HG02798 (cell line): ENCODE results near the gene CYTL1.

ENCODE experiments used
- ATAC-seq: cut with Tn5 transposase; IDR thresholded peaks from one replicate; pipeline ENCODE4 v1.9.1; 2021; ENCODE audit warnings: mild to moderate bottlenecking; ENCODE audit not compliant: unreplicated experiment, poor library complexity

CYTL1 gene

DNA sequence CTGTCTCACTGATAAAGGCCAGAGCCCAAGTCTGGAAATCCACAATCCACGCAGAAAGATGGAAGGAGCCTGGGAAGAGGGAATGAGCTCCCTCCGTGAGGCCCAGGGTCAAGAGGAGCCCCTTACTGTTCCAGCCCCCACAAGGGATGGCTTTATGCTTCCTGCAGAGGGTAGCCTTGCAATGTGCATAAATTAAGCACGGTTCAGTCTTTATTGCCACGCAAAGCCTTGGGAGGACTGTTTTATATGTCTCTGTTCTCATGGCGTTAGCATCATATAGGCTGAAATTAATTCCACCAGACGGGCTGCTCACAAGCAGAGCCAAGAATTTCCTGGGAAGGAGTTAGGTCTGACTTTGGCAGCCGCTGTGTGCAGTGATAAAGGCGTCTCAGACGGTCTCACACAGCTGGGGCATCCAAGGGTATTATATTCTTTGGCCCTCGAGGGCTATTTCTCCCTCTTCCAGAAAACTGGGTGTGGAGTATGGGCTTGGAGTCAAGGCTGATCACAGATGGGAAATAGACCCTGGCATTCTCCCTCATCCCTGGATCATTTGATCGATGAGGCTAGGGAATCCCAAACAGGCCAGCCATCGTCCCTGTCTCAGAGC lies 38.5 kb downstream of the CYTL1 start:
- no peak for ATAC-seq

DNA sequence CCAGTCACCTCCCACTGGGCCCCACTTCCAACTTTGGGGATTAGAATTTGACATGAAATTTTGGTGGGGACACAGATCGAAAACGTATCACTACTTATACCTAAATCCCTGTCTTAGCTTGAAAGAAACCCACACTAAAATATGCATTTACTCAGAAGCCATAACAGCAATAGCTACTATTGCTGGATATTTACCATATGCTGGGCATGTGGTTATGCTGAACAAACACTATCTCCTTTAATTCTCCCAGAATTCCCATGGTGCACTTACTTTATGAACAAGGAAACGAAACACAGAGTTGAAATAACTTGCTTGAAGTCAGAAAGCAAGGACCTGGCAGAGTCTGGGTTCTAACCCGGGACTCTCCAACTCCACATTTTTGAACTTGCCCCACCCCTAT lies 39.3 kb downstream of the CYTL1 start:
- no peak for ATAC-seq

DNA sequence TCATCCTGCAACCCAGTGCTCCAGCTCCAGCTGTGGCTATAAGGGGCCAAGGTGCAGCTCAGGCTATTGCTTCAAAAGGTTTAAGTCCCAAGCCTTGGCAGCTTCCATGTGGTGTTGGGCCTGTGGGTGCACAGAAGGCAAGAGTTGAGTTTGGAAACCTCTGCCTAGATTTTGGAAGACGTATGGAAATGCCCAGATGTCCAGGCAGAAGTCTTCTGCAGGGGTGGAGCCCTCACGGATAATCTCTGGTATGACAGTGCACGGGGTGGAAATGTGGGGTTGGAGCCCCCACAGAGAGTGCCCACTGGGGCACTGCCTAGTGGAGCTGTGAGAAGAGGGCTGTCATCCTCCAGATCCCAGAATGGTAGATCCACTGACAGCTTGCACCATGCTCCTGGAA lies 44.5 kb downstream of the CYTL1 start:
- ATAC-seq: no peak

DNA sequence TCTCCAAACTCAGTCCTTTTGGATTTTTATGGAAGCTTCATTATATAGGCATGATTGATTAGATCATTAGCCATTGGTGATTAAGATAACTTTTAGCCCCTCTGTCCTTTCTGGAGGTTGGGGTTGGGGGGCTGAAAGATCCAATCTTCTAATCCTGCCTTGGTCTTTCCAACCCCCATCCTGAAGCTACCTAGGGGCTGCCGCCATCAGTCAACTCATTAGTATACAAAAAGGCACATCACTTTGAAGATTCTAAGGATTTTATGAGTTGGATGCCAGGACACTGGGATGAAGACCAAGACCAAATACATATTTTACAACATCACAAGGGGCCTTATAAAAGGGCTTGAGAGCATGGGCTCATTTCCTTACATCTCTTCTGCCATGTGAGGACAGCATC lies 47.5 kb downstream of the CYTL1 start:
- ATAC-seq: no peak

DNA sequence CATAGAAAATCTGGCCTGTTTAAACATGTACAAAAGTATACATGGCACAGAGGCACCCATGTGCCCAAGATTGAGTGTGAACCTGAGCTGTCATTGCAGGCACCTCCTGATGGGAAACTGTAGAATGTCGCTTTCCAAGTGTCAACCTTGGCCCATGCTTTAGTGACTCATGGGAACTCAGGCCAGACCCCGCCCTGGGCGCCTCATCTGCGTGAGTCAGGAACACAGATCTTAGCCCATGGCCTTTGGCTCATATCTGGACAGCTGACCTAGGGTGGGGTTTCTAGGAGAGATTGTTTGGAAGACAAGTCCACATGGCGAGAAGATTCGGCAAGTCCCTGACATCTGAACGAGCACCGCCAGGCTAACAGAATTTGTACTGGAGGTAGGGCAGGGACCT lies 50.0 kb downstream of the CYTL1 start:
- no peak for ATAC-seq

DNA sequence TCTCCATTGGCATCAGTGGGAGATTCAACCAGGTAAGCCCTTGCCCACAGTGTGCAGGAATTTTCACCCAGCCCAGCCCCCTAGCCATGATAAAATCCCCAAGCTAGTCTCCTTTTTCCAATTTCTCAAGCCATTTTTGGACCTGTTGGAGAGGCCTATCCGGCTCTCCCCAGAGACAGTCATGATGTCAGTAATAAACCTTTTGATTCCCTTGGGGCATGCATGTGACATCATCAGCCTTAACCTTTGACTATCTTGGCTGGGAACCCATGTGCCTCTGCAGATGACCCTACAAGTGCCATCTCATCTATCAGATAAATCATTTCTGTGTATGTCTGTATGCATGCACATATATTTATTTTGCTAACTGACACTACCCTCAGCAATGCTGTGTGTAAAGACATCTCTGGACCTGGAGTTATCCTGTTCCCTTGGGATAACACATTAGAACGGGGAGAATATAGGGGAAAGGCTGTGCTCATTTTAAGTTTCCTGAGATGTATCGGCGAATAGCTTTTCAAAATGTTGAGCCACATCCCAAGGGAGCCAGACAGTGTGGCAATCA lies 51.0 kb downstream of the CYTL1 start:
- no peak for ATAC-seq
